HG03280 (cell line): ENCODE data around the gene ASGR2.

Experiments
- ATAC-seq: cut with Tn5 transposase; IDR thresholded peaks from one replicate; pipeline ENCODE4 v1.9.1; 2021; ENCODE audit warnings: mild to moderate bottlenecking, moderate library complexity; ENCODE audit not compliant: unreplicated experiment

Gene ASGR2

GRCh38 chr17:7067198-7067597, 47.4 kb downstream of the ASGR2 start:
- ATAC-seq = no peak

- no peak for ATAC-seq
Measured at GRCh38 chr17:7064261-7064660, 50.4 kb downstream of the ASGR2 start.

- no peak for ATAC-seq
Measured at GRCh38 chr17:7063518-7064094, 51.0 kb downstream of the ASGR2 start.

GRCh38 chr17:7060165-7060891, 54.3 kb downstream of the ASGR2 start:
- no peak for ATAC-seq

- ATAC-seq = no peak
Measured at GRCh38 chr17:7058831-7059447, 55.7 kb downstream of the ASGR2 start.

- no peak for ATAC-seq
Measured at GRCh38 chr17:7056386-7056785, 58.2 kb downstream of the ASGR2 start.
